Measurements from ENCODE around the gene DPP8. TPM values are rescaled to one million over a fixed set of nuclear protein-coding genes. Genes with fewer than 3 reads are reported as not detected.

The DPP8 gene
- total and polyA plus RNA-seq, 10 of the 15 experiments (the other 5 are each of a cell fraction or from before 2014, with no cell fraction given): 12.0 to 30.6 (median 24.3) TPM

GRCh38 chr15:65556622-65557021, 39.1 kb upstream of the DPP8 start (continued):
- TF ChIP-seq LARP7 (IDR thresholded peaks at IDR 0.05): no peak
- no peak for TF ChIP-seq CUX1 (IDR thresholded peaks at IDR 0.05; ENCODE audit: insufficient replicate concordance, low read depth, low read length)
- no peak for TF ChIP-seq NRF1 (conservative IDR thresholded peaks at IDR 0.05; ENCODE audit: low read depth, low read length)
- no peak for TF ChIP-seq NFXL1 (IDR thresholded peaks at IDR 0.05; ENCODE audit: borderline replicate concordance)

- Histone ChIP-seq H3K36me3 (ENCODE audit: control insufficient read depth in 2 of 2, insufficient read depth in 2 of 2, low read length in 1 of 2) (peaks cover 8% of the 10 kb centered on the region in 2 experiments), H3K4me3 (no peak overlapping the region), H3K4me1 (ENCODE audit: control insufficient read depth, insufficient read depth, low read length) (no peaks in the 10 kb centered on the region; the same call in 1 of the 2 replicates), H2AFZ (ENCODE audit: control insufficient read depth, low read depth, low read length) (no peak overlapping the region), H4K20me1 (ENCODE audit: control insufficient read depth, insufficient read depth) (no peaks in the 10 kb centered on the region), H3K79me2 (ENCODE audit: control insufficient read depth, insufficient read depth, low read length) (no peaks in the 10 kb centered on the region), H3K9ac (ENCODE audit: control insufficient read depth, insufficient read depth, low read length) (no peak overlapping the region), H3K27ac (ENCODE audit: control insufficient read depth, insufficient read depth) (no peak overlapping the region), H3K9me3 (replicated peaks; ENCODE audit: control insufficient read depth, insufficient read depth, low read length) (no peaks in the 10 kb centered on the region), H3K4me2 (ENCODE audit: control insufficient read depth, insufficient read depth) (no peak overlapping the region), H3K27me3 (replicated peaks in 1 of 2; ENCODE audit: control insufficient read depth in 2 of 2, insufficient read depth in 2 of 2, low read length in 1 of 2) (no peaks in the 10 kb centered on the region)
- 100% methylated on average over 3 of the region's 3 CpGs for WGBS (ENCODE audit: insufficient coverage, insufficient replicate concordance, low lambda C conversion rate, missing lambda C conversion rate)
- no TSS peak for BruUV-seq (replicated peaks)
- CTCF ChIA-PET: no interaction called here
- POLR2A ChIA-PET: no interaction called here
- intact Hi-C loops (cut with micrococcal nuclease; ENCODE audit: unreplicated experiment) (no loop called here), in situ Hi-C loops (cut with MboI) (no loop called here)
- SMC1A ChIA-PET (ENCODE audit: uncharacterized antibody, unreplicated experiment): no interaction called here
- no peak for DNase-seq (ENCODE audit: low read depth, low spot score)
- FAIRE-seq: no peak
- ATAC-seq: no peak
- no peak for TF ChIP-seq SMAD5 (IDR thresholded peaks at IDR 0.05; ENCODE audit: low read depth)
- TF ChIP-seq RELA (IDR thresholded peaks at IDR 0.05; ENCODE audit: borderline replicate concordance, partially characterized antibody): no peak
- no peak for TF ChIP-seq MLLT1 (IDR thresholded peaks at IDR 0.05)
- TF ChIP-seq STAT1 (conservative IDR thresholded peaks at IDR 0.05): no peak
- no peak for TF ChIP-seq HDAC6 (IDR thresholded peaks at IDR 0.05; ENCODE audit: unreplicated experiment)
- TF ChIP-seq ZBTB4 (CRISPR knock-in tag; IDR thresholded peaks at IDR 0.05): no peak
- TF ChIP-seq RBBP5 (conservative IDR thresholded peaks at IDR 0.05): no peak
- no peak for TF ChIP-seq POLR2A (IDR thresholded peaks at IDR 0.05; ENCODE audit: low read depth, low read length)
- no peak for TF ChIP-seq FOXM1 (IDR thresholded peaks at IDR 0.05; ENCODE audit: low read depth, low read length)
- RAD21 ChIA-PET (ENCODE audit: unreplicated experiment): no interaction called here
Measured at GRCh38 chr15:65553691-65554090, 36.2 kb upstream of the DPP8 start.
